ENCODE results near the gene SHISA6. TPM values are rescaled to one million over a fixed set of nuclear protein-coding genes. Genes with fewer than 3 reads are reported as not detected.

SHISA6 gene
- total RNA-seq, 1 donor from 2014 or later, result 3.3 TPM

GRCh38 chr17:11548398-11548797 lies 307.4 kb downstream of the SHISA6 start:
- H3K9me3 ChIP-seq (ENCODE audit: low read depth), result no peaks in the 10 kb centered on the region
- no peaks in the 10 kb centered on the region for H4K20me1 ChIP-seq (ENCODE audit: low read depth)
- no peaks in the 10 kb centered on the region for H3K36me3 Mint-ChIP-seq
- no peak overlapping the region for H2AFZ ChIP-seq (replicated peaks)
- H3K79me2 ChIP-seq (ENCODE audit: low read depth), result no peaks in the 10 kb centered on the region
- no peak overlapping the region for H3K4me3 ChIP-seq
- H3K27ac Mint-ChIP-seq, result no peak overlapping the region
- H3K4me2 ChIP-seq, result no peak overlapping the region
- H3K4me1 Mint-ChIP-seq, result peaks cover 7% of the 10 kb centered on the region
- H3K9ac ChIP-seq, result no peak overlapping the region
- no peaks in the 10 kb centered on the region for H3F3A ChIP-seq (ENCODE audit: low read depth)
- peaks cover 3% of the 10 kb centered on the region for H3K27me3 Mint-ChIP-seq (ENCODE audit: insufficient read depth, low read depth)
- H3K27me3 ChIP-seq, result no peaks in the 10 kb centered on the region
- no peak for TF ChIP-seq CTCF (IDR thresholded peaks at IDR 0.05)
- TF ChIP-seq EZH2 (IDR thresholded peaks at IDR 0.05), result no peak
- no peak for TF ChIP-seq EZH2phosphoT487 (IDR thresholded peaks at IDR 0.05)
- H3K4me3 Mint-ChIP-seq, result no peak overlapping the region
- H3K27ac ChIP-seq, result no peak overlapping the region
- H3K36me3 ChIP-seq, result no peaks in the 10 kb centered on the region
- H3K4me1 ChIP-seq, result peaks cover 4% of the 10 kb centered on the region
- no peak for DNase-seq (ENCODE audit: low spot score)
- H3K9me3 Mint-ChIP-seq, result no peaks in the 10 kb centered on the region

- H3K4me1 ChIP-seq, result peaks cover 4% of the 10 kb centered on the region
- no peak for TF ChIP-seq CTCF (IDR thresholded peaks at IDR 0.05)
- TF ChIP-seq EZH2 (IDR thresholded peaks at IDR 0.05), result no peak
- TF ChIP-seq EZH2phosphoT487 (IDR thresholded peaks at IDR 0.05), result no peak
- no peak overlapping the region for H3K27ac Mint-ChIP-seq
- no peaks in the 10 kb centered on the region for H3F3A ChIP-seq (ENCODE audit: low read depth)
- H4K20me1 ChIP-seq (ENCODE audit: low read depth), result no peaks in the 10 kb centered on the region
- no peaks in the 10 kb centered on the region for H3K36me3 ChIP-seq
- no peaks in the 10 kb centered on the region for H3K36me3 Mint-ChIP-seq
- H3K4me1 Mint-ChIP-seq, result peaks cover 7% of the 10 kb centered on the region
- H3K4me3 ChIP-seq, result no peak overlapping the region
- H3K9ac ChIP-seq, result no peak overlapping the region
- H3K9me3 ChIP-seq (ENCODE audit: low read depth), result no peaks in the 10 kb centered on the region
- no peak overlapping the region for H2AFZ ChIP-seq (replicated peaks)
- no peak overlapping the region for H3K27ac ChIP-seq
- no peak overlapping the region for H3K4me2 ChIP-seq
- H3K27me3 ChIP-seq, result no peaks in the 10 kb centered on the region
- H3K27me3 Mint-ChIP-seq (ENCODE audit: insufficient read depth, low read depth), result peaks cover 5% of the 10 kb centered on the region
- H3K79me2 ChIP-seq (ENCODE audit: low read depth), result no peaks in the 10 kb centered on the region
- no peaks in the 10 kb centered on the region for H3K9me3 Mint-ChIP-seq
- no peak for DNase-seq (ENCODE audit: low spot score)
- H3K4me3 Mint-ChIP-seq, result no peak overlapping the region
Observed at GRCh38 chr17:11550431-11550830, 309.4 kb downstream of the SHISA6 start.

GRCh38 chr17:11551442-11551841 lies 310.4 kb downstream of the SHISA6 start:
- no peak overlapping the region for H2AFZ ChIP-seq (replicated peaks)
- H3K79me2 ChIP-seq (ENCODE audit: low read depth), result no peaks in the 10 kb centered on the region
- H3K9me3 Mint-ChIP-seq, result no peaks in the 10 kb centered on the region
- H3K4me1 Mint-ChIP-seq, result peaks cover 7% of the 10 kb centered on the region
- H3K4me1 ChIP-seq, result peaks cover 4% of the 10 kb centered on the region
- H3K4me2 ChIP-seq, result no peak overlapping the region
- no peaks in the 10 kb centered on the region for H4K20me1 ChIP-seq (ENCODE audit: low read depth)
- peaks cover 5% of the 10 kb centered on the region for H3K27me3 Mint-ChIP-seq (ENCODE audit: insufficient read depth, low read depth)
- DNase-seq (ENCODE audit: low spot score), result no peak
- no peak overlapping the region for H3K27ac ChIP-seq
- no peak for TF ChIP-seq EZH2 (IDR thresholded peaks at IDR 0.05)
- TF ChIP-seq EZH2phosphoT487 (IDR thresholded peaks at IDR 0.05), result no peak
- TF ChIP-seq CTCF (IDR thresholded peaks at IDR 0.05), result no peak
- no peak overlapping the region for H3K9ac ChIP-seq
- no peaks in the 10 kb centered on the region for H3K9me3 ChIP-seq (ENCODE audit: low read depth)
- no peaks in the 10 kb centered on the region for H3K36me3 ChIP-seq
- no peak overlapping the region for H3K4me3 Mint-ChIP-seq
- no peaks in the 10 kb centered on the region for H3K27me3 ChIP-seq
- no peak overlapping the region for H3K27ac Mint-ChIP-seq
- H3K36me3 Mint-ChIP-seq, result no peaks in the 10 kb centered on the region
- no peak overlapping the region for H3K4me3 ChIP-seq
- no peaks in the 10 kb centered on the region for H3F3A ChIP-seq (ENCODE audit: low read depth)
